Measurements from ENCODE around the gene ALB. TPM values are rescaled to one million over a fixed set of nuclear protein-coding genes. Genes with fewer than 3 reads are reported as not detected.

Gene ALB
- polyA plus RNA-seq, 3 donors, result not detected

DNA sequence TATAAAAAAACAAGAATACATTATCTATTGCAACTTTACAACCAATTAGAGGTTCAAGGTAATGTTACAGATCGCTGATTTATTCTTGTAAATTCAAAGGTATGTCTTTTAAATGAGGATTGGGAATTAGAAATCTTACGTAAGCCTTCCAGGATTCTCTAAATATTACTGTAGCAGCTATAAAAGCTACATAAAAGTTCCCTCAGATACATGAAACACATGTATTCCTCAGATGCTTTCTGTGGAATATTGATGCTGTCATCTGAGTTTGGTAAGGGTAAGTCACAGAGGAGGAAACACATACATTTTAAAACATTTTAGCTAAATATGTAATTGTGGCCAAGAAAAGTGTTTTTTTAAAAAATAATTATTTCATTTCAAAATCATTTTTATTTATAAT, 35.4 kb downstream of the ALB start:
- H3K27ac Mint-ChIP-seq, result no peak overlapping the region
- no CpG with 5 or more reads among the region's 2 CpGs for WGBS (ENCODE audit: insufficient coverage)
- H3K4me1 Mint-ChIP-seq, result no peaks in the 10 kb centered on the region
- Histone ChIP-seq H3K4me1 (ENCODE audit: control insufficient read depth in 1 of 2, insufficient read depth in 2 of 2, low read length in 2 of 2) (no peaks in the 10 kb centered on the region), H3K4me2 (replicated peaks; ENCODE audit: extremely low read depth, low read length, poor library complexity, severe bottlenecking) (no peak overlapping the region), H4K20me1 (ENCODE audit: insufficient read depth, low read length) (no peaks in the 10 kb centered on the region), H3K4me3 (replicated peaks in 1 of 3; ENCODE audit: low read depth in 2 of 3, low read length in 3 of 3) (no peak overlapping the region), H3K36me3 (replicated peaks in 1 of 2; ENCODE audit: control insufficient read depth in 1 of 2, insufficient read depth in 2 of 2, low read length in 2 of 2) (no peaks in the 10 kb centered on the region), H3K9me3 (replicated peaks in 1 of 2; ENCODE audit: control insufficient read depth in 1 of 2, insufficient read depth in 1 of 2, low read length in 2 of 2) (no peaks in the 10 kb centered on the region), H3K27me3 (ENCODE audit: control insufficient read depth in 2 of 2, insufficient read depth in 2 of 2, low read length in 2 of 2) (no peaks in the 10 kb centered on the region), H3K9ac (ENCODE audit: insufficient read depth, low read length, poor library complexity, severe bottlenecking) (no peak overlapping the region), H3K79me2 (ENCODE audit: insufficient read depth, low read length) (no peaks in the 10 kb centered on the region), H3K27ac (ENCODE audit: low read depth in 1 of 2, low read length in 2 of 2) (no peak overlapping the region), H2AFZ (ENCODE audit: insufficient read depth, low read depth, low read length, poor library complexity, severe bottlenecking) (no peak overlapping the region)
- H3K27me3 Mint-ChIP-seq (ENCODE audit: low read depth in 3 of 3), result peaks cover 0 to 1% (median 0%) of the 10 kb centered on the region in 3 donors
- intact Hi-C loops (cut with micrococcal nuclease), result no loop called here
- H3K4me3 Mint-ChIP-seq, result no peak overlapping the region
- no peaks in the 10 kb centered on the region for H3K9me3 Mint-ChIP-seq
- TF ChIP-seq, protein P1, sequence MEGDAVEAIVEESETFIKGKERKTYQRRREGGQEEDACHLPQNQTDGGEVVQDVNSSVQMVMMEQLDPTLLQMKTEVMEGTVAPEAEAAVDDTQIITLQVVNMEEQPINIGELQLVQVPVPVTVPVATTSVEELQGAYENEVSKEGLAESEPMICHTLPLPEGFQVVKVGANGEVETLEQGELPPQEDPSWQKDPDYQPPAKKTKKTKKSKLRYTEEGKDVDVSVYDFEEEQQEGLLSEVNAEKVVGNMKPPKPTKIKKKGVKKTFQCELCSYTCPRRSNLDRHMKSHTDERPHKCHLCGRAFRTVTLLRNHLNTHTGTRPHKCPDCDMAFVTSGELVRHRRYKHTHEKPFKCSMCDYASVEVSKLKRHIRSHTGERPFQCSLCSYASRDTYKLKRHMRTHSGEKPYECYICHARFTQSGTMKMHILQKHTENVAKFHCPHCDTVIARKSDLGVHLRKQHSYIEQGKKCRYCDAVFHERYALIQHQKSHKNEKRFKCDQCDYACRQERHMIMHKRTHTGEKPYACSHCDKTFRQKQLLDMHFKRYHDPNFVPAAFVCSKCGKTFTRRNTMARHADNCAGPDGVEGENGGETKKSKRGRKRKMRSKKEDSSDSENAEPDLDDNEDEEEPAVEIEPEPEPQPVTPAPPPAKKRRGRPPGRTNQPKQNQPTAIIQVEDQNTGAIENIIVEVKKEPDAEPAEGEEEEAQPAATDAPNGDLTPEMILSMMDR (IDR thresholded peaks at IDR 0.05), result no peak
- no peaks in the 10 kb centered on the region for H3K36me3 Mint-ChIP-seq
- DNase-seq, result no peak

DNA sequence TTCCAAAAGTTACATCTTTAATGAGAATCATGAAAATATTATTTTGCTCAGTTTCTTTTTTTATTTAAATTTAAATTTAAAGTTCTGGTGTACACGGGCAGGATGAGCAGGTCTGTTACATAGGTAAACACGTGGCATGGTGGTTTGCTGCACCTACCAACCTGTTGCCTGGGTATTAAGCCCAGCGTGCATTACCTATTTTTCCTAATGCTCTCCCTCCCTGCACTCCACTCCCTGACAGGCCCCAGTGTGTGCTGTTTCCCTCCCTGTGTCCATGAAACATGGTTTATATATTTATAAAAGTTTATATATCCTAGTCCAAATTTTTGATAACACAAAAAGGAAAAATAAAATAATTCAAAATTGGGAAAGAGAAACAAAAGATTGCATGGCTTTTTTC, 35.9 kb downstream of the ALB start:
- no peaks in the 10 kb centered on the region for H3K4me1 ChIP-seq (ENCODE audit: control insufficient read depth in 1 of 2, insufficient read depth in 2 of 2, low read length in 2 of 2)
- no peaks in the 10 kb centered on the region for H3K27me3 ChIP-seq (ENCODE audit: control insufficient read depth in 2 of 2, insufficient read depth in 2 of 2, low read length in 2 of 2)
- H3K4me3 Mint-ChIP-seq, result no peak overlapping the region
- WGBS (ENCODE audit: insufficient coverage), result no CpG with 5 or more reads among the region's 3 CpGs
- H4K20me1 ChIP-seq (ENCODE audit: insufficient read depth, low read length), result no peaks in the 10 kb centered on the region
- H3K9me3 Mint-ChIP-seq, result no peaks in the 10 kb centered on the region
- H3K27ac ChIP-seq (ENCODE audit: low read depth in 1 of 2, low read length in 2 of 2), result no peak overlapping the region
- intact Hi-C loops (cut with micrococcal nuclease), result no loop called here
- TF ChIP-seq, protein P1 (IDR thresholded peaks at IDR 0.05), result no peak
- no peaks in the 10 kb centered on the region for H3K36me3 ChIP-seq (replicated peaks in 1 of 2; ENCODE audit: control insufficient read depth in 1 of 2, insufficient read depth in 2 of 2, low read length in 2 of 2)
- DNase-seq, result no peak
- no peaks in the 10 kb centered on the region for H3K79me2 ChIP-seq (ENCODE audit: insufficient read depth, low read length)
- no peaks in the 10 kb centered on the region for H3K36me3 Mint-ChIP-seq
- no peaks in the 10 kb centered on the region for H3K4me1 Mint-ChIP-seq
- no peak overlapping the region for H2AFZ ChIP-seq (ENCODE audit: insufficient read depth, low read depth, low read length, poor library complexity, severe bottlenecking)
- H3K27ac Mint-ChIP-seq, result no peak overlapping the region
- H3K9me3 ChIP-seq (replicated peaks in 1 of 2; ENCODE audit: control insufficient read depth in 1 of 2, insufficient read depth in 1 of 2, low read length in 2 of 2), result no peaks in the 10 kb centered on the region
- H3K9ac ChIP-seq (ENCODE audit: insufficient read depth, low read length, poor library complexity, severe bottlenecking), result no peak overlapping the region
- no peak overlapping the region for H3K4me3 ChIP-seq (replicated peaks in 1 of 3; ENCODE audit: low read depth in 2 of 3, low read length in 3 of 3)
- no peak overlapping the region for H3K4me2 ChIP-seq (replicated peaks; ENCODE audit: extremely low read depth, low read length, poor library complexity, severe bottlenecking)
- H3K27me3 Mint-ChIP-seq (ENCODE audit: low read depth in 3 of 3), result peaks cover 0 to 1% (median 0%) of the 10 kb centered on the region in 3 donors
